Trophoblast cell (in vitro differentiated cells and primary cell): ENCODE results near the gene TMIGD2.
A peak's percentile ranks its signal among the peaks of the same experiment; 100 is the strongest.

ENCODE experiments used
- DNase-seq, 2 donors: peaks; one replicate each; pipeline ENCODE4 v3.0.0-alpha.2; 2016
- H2AFZ ChIP-seq: 2 replicates; pipeline ENCODE4 v1.6.1; 2013; ENCODE audit warnings: low read length, moderate library complexity, mild to moderate bottlenecking; ENCODE audit not compliant: insufficient read depth, poor library complexity
- H2AK5ac ChIP-seq: 2 replicates; pipeline ENCODE4 v1.6.1; 2013; ENCODE audit warnings: mild to moderate bottlenecking, low read length
- H2BK120ac ChIP-seq: 2 replicates; pipeline ENCODE4 v1.6.1; 2013; ENCODE audit warnings: low read length, mild to moderate bottlenecking, moderate library complexity; ENCODE audit not compliant: insufficient read depth, poor library complexity
- H2BK12ac ChIP-seq: 2 replicates; pipeline ENCODE4 v1.6.1; 2013; ENCODE audit warnings: mild to moderate bottlenecking, low read length, moderate library complexity
- H2BK5ac ChIP-seq: 2 replicates; pipeline ENCODE4 v1.6.1; 2013; ENCODE audit warnings: low read length, low read depth, moderate library complexity, mild to moderate bottlenecking; ENCODE audit not compliant: poor library complexity
- H3K14ac ChIP-seq: 2 replicates; pipeline ENCODE4 v1.6.1; 2013; ENCODE audit warnings: mild to moderate bottlenecking, low read length
- H3K18ac ChIP-seq: 2 replicates; pipeline ENCODE4 v1.6.1; 2013; ENCODE audit warnings: mild to moderate bottlenecking, low read length
- H3K23ac ChIP-seq: 2 replicates; pipeline ENCODE4 v1.6.1; 2013; ENCODE audit warnings: low read length
- H3K27ac ChIP-seq: 2 replicates; pipeline ENCODE4 v1.5.1; 2013; ENCODE audit warnings: low read depth, mild to moderate bottlenecking, inconsistent platforms, low read length, moderate library complexity
- H3K27me3 ChIP-seq: 2 replicates; pipeline ENCODE4 v1.6.1; 2013; ENCODE audit warnings: inconsistent platforms, mild to moderate bottlenecking, low read length, moderate library complexity; ENCODE audit not compliant: insufficient read depth
- H3K36me3 ChIP-seq, 2 experiments: 1 replicate in 1 of 2; 2 replicates in 1 of 2; pipeline ENCODE4 v1.6.1; 2013; ENCODE audit warnings: low read length in 2 of 2, mild to moderate bottlenecking in 2 of 2, moderate library complexity in 1 of 2; ENCODE audit not compliant: insufficient read depth in 2 of 2, control insufficient read depth in 1 of 2
- H3K4ac ChIP-seq: 2 replicates; pipeline ENCODE4 v1.6.1; 2013; ENCODE audit warnings: low read depth, mild to moderate bottlenecking, low read length, moderate library complexity
- H3K4me1 ChIP-seq, 2 experiments: 1 replicate in 1 of 2; 2 replicates in 1 of 2; pipeline ENCODE4 v1.6.1; 2013; ENCODE audit warnings: low read length in 2 of 2, mild to moderate bottlenecking in 2 of 2, moderate library complexity in 1 of 2; ENCODE audit not compliant: insufficient read depth in 2 of 2, control insufficient read depth in 1 of 2
- H3K4me2 ChIP-seq: 2 replicates; pipeline ENCODE4 v1.6.1; 2013; ENCODE audit warnings: inconsistent platforms, mild to moderate bottlenecking, low read length, moderate library complexity
- H3K4me3 ChIP-seq: 2 replicates; pipeline ENCODE4 v1.5.1; 2013; ENCODE audit warnings: mild to moderate bottlenecking, low read depth, low read length, inconsistent platforms
- H3K79me1 ChIP-seq: one replicate; pipeline ENCODE4 v1.6.1; 2013; ENCODE audit warnings: low read length
- H3K79me2 ChIP-seq: 2 replicates; pipeline ENCODE4 v1.6.1; 2013; ENCODE audit warnings: low read length, mild to moderate bottlenecking; ENCODE audit not compliant: control insufficient read depth, insufficient read depth, poor library complexity
- H3K9ac ChIP-seq: 2 replicates; pipeline ENCODE4 v1.6.1; 2013; ENCODE audit warnings: mild to moderate bottlenecking, low read length
- H3K9me3 ChIP-seq: 2 replicates; pipeline ENCODE4 v1.6.1; 2013; ENCODE audit warnings: low read depth, mild to moderate bottlenecking, control low read depth, inconsistent platforms, low read length; ENCODE audit not compliant: insufficient read depth
- H4K12ac ChIP-seq: 2 replicates; pipeline ENCODE4 v1.6.1; 2013; ENCODE audit warnings: low read depth, mild to moderate bottlenecking, low read length, moderate library complexity
- H4K8ac ChIP-seq: 2 replicates; pipeline ENCODE4 v1.6.1; 2013; ENCODE audit warnings: low read depth, mild to moderate bottlenecking, low read length, moderate library complexity
- H4K91ac ChIP-seq: one replicate; pipeline ENCODE4 v1.6.1; 2013; ENCODE audit warnings: low read depth, mild to moderate bottlenecking, low read length, moderate library complexity
- WGBS: extraction: QIAGEN DNeasy Blood & Tissue Kit; methylation state at CpG from one replicate; pipeline ENCODE4 v1.1.7; 2013; ENCODE audit warnings: missing lambda C conversion rate; ENCODE audit not compliant: insufficient read length, insufficient coverage; ENCODE audit errors: extremely low coverage; 5-methylcytosine and 5-hydroxymethylcytosine counted together

Gene TMIGD2

DNA sequence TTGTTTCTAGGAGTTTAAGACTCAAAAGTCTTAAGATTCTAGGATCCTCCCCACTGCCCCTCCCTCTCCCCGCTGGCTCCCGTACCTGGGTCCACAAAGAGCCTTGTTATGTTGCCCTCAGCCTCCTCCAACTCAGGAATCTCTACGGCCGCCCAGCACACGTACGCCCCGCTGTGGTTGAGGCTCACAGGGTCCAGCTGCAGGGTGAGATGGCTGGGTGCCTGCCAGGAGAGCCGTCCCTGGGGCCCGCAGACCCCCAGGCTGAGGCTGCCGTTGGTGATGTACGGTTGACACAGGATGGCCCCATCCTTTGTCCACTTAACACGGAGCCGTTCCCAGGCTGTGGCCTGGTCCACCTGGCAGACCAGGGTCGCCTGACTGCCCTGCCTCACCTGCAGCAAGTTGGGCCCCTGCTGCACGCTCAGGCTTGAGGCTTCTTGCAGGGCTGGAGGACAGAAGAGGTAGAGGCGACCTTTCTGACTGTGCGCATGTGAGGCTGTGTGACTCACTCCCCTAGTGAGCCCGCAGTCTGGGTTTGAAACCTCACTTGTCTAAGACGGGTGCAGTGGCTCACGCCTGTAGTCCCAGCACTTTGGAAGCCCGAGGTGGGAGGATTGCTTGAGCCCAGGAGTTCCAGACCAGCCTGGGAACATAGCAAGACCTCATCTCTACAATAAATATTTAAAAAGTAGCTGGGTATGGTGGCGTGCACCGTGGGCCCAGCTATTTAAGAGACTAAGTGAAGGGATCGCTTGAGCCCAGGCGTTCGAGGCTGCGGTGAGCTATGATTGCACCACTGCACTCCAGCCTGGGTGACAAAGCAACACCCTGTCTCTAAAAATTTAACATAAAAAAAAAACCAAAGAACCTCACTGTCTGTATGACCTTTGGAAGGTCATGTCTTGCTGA is 4.0 kb downstream of the TMIGD2 start:
- H4K12ac ChIP-seq, result no peak overlapping the region
- H4K8ac ChIP-seq, result no peak overlapping the region
- no peak overlapping the region for H3K18ac ChIP-seq
- no peak overlapping the region for H3K4ac ChIP-seq
- DNase-seq, result no peak
- peak overlapping the region; percentile 10 for H4K91ac ChIP-seq
- H3K79me1 ChIP-seq, result peaks cover 5% of the 10 kb centered on the region
- H2BK120ac ChIP-seq, result no peak overlapping the region
- H3K36me3 ChIP-seq, result no peaks in the 10 kb centered on the region
- no peaks in the 10 kb centered on the region for H3K79me2 ChIP-seq
- H3K23ac ChIP-seq, result no peak overlapping the region
- no peak overlapping the region for H3K9ac ChIP-seq
- H3K14ac ChIP-seq, result peak overlapping the region; percentile 3
- H3K4me3 ChIP-seq, result peak overlapping the region; percentile 9
- H3K4me2 ChIP-seq, result no peak overlapping the region
- H2AFZ ChIP-seq, result no peak overlapping the region
- peaks cover 3% of the 10 kb centered on the region for H3K9me3 ChIP-seq
- H2BK5ac ChIP-seq, result no peak overlapping the region
- H2AK5ac ChIP-seq, result no peak overlapping the region
- no peak overlapping the region for H3K27ac ChIP-seq
- H2BK12ac ChIP-seq, result no peak overlapping the region
- H3K27me3 ChIP-seq, result no peaks in the 10 kb centered on the region
- no CpG with 5 or more reads among the region's 27 CpGs for WGBS
- peaks cover 10 to 12% of the 10 kb centered on the region in 2 experiments for H3K4me1 ChIP-seq

DNA sequence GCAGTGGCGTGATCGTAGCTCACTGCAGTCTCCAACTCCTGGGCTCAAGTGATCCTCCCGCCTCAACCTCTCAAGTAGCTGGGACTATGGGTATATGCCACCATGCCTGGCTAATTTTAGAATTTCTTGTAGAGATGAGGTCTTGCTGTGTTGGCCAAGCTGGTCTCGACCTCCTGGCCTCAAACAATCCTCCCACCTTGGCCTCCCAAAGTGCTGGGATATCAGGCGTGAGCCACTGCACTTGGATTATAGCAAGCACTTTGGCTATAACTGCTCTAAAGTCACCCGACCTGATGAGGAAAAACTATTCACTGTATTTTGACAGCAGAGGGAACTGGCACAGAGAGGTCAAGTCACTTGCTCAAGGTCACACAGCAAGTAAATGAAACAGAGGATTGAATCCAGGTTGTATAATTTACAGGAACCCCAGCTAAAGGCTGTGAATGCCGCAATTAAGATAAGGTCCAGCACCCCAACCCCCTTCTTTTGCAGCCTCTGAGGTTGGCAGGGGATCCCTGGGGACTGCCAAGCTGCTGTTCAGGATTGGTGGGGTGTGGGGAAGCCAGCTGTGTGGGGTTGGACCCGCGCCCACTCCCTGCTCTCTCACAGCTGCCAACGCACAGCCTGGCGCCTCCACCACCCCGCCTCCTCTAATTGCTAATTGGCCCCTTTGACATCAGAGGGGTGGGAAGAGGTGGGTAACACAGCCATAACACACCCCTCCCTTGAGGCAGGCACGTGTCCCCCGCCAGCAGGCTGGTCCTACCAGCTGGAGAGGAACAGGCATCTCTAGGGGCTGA is 6.0 kb downstream of the TMIGD2 start:
- H3K9ac ChIP-seq, result no peak overlapping the region
- no peak overlapping the region for H2BK12ac ChIP-seq
- no peak overlapping the region for H3K14ac ChIP-seq
- no peaks in the 10 kb centered on the region for H3K79me1 ChIP-seq
- peak overlapping the region; percentile 39 for H3K4me3 ChIP-seq
- no CpG with 5 or more reads among the region's 14 CpGs for WGBS
- H3K23ac ChIP-seq, result no peak overlapping the region
- no peak overlapping the region for H4K91ac ChIP-seq
- no peaks in the 10 kb centered on the region for H3K4me1 ChIP-seq
- H3K18ac ChIP-seq, result no peak overlapping the region
- no peak overlapping the region for H2BK5ac ChIP-seq
- no peak overlapping the region for H2AFZ ChIP-seq
- H2BK120ac ChIP-seq, result no peak overlapping the region
- H3K36me3 ChIP-seq, result no peaks in the 10 kb centered on the region
- no peaks in the 10 kb centered on the region for H3K27me3 ChIP-seq
- H3K27ac ChIP-seq, result no peak overlapping the region
- H2AK5ac ChIP-seq, result no peak overlapping the region
- no peak overlapping the region for H3K4ac ChIP-seq
- H3K79me2 ChIP-seq, result no peaks in the 10 kb centered on the region
- no peak overlapping the region for H4K8ac ChIP-seq
- H3K9me3 ChIP-seq, result peaks cover 3% of the 10 kb centered on the region
- H3K4me2 ChIP-seq, result no peak overlapping the region
- no peak for DNase-seq
- no peak overlapping the region for H4K12ac ChIP-seq

DNA sequence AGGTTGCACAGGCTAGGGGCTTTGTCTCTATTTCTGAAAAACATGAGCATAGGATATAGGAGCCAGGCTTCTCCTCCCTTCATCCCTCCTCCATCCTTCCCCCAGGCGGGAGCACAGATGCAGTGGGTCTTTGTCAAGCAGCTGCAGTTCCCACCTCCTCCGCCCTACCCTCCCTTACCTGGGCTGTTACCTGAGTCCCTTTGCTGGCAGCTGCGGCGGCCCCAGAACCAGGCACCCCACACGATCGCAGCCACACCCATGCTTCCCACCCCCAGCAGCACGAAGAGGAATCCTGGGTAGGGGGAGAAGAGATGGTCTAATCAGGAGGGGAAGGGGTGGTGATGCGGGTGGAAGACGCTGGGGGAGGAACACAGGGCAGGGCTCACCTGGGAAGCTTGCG is 7.8 kb downstream of the TMIGD2 start:
- Histone ChIP-seq H4K91ac (no peak overlapping the region), H4K12ac (no peak overlapping the region), H2AFZ (no peak overlapping the region), H3K23ac (no peak overlapping the region), H3K79me1 (no peaks in the 10 kb centered on the region), H2BK5ac (no peak overlapping the region), H3K36me3 (no peaks in the 10 kb centered on the region), H3K18ac (no peak overlapping the region), H3K9ac (no peak overlapping the region), H4K8ac (no peak overlapping the region), H3K9me3 (peaks cover 3% of the 10 kb centered on the region), H3K27me3 (no peaks in the 10 kb centered on the region), H3K4me3 (no peak overlapping the region), H2AK5ac (no peak overlapping the region), H3K4ac (no peak overlapping the region), H3K79me2 (no peaks in the 10 kb centered on the region), H2BK12ac (no peak overlapping the region), H3K4me1 (no peaks in the 10 kb centered on the region), H3K4me2 (no peak overlapping the region), H3K27ac (no peak overlapping the region), H2BK120ac (no peak overlapping the region), H3K14ac (no peak overlapping the region)
- WGBS, result no CpG with 5 or more reads among the region's 10 CpGs
- DNase-seq, result no peak

DNA sequence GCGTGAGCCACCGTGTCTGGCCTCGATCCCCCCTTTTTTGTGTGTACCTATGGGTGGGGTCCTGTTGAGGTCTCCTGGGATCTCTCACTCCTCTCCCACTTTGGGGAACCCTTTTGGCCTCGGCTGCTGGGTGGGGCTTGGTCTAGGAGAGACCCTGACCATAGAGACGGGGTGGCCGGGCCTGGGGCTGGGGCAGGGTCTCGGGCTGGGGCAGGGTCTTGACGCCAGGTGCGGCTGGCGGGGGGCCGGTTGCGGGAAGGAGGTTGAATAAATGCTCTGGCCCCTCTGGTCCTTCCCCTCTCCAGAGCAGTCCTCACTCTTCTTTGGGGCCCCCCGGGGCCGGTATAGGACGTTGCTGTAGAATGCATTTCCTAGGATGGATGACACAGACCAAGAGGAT is 9.7 kb downstream of the TMIGD2 start:
- no peak overlapping the region for H2BK120ac ChIP-seq
- H3K23ac ChIP-seq, result no peak overlapping the region
- no peaks in the 10 kb centered on the region for H3K4me1 ChIP-seq
- WGBS, result no CpG with 5 or more reads among the region's 15 CpGs
- H3K14ac ChIP-seq, result no peak overlapping the region
- H3K18ac ChIP-seq, result no peak overlapping the region
- H3K4me2 ChIP-seq, result no peak overlapping the region
- H3K9me3 ChIP-seq, result peaks cover 3% of the 10 kb centered on the region
- no peaks in the 10 kb centered on the region for H3K79me1 ChIP-seq
- H2BK12ac ChIP-seq, result no peak overlapping the region
- no peak overlapping the region for H2AK5ac ChIP-seq
- no peak overlapping the region for H3K27ac ChIP-seq
- H3K4me3 ChIP-seq, result no peak overlapping the region
- no peaks in the 10 kb centered on the region for H3K79me2 ChIP-seq
- no peak overlapping the region for H3K4ac ChIP-seq
- no peak overlapping the region for H2BK5ac ChIP-seq
- H3K36me3 ChIP-seq, result no peaks in the 10 kb centered on the region
- no peak overlapping the region for H2AFZ ChIP-seq
- H4K12ac ChIP-seq, result no peak overlapping the region
- DNase-seq, result no peak
- no peak overlapping the region for H4K91ac ChIP-seq
- H3K9ac ChIP-seq, result no peak overlapping the region
- no peak overlapping the region for H4K8ac ChIP-seq
- H3K27me3 ChIP-seq, result no peaks in the 10 kb centered on the region
